MM.1S (cell line): Measurements from ENCODE around the gene IQCC.

ENCODE experiments used
- DNase-seq: peaks from one replicate; pipeline ENCODE4 v3.0.0-alpha.2; 2015
- H2AFZ ChIP-seq: fragments of 300-600 bp; sonication (generic); 2 replicates; pipeline ENCODE4 v1.6.0; 2016; ENCODE audit warnings: antibody characterized with exemption, low read length
- H3F3A ChIP-seq: fragments of 300-600 bp; sonication (generic); 2 replicates; pipeline ENCODE4 v1.6.1; 2016; ENCODE audit warnings: mild to moderate bottlenecking, antibody characterized with exemption, low read length, moderate library complexity, mixed read lengths; ENCODE audit not compliant: insufficient read depth
- H3K27ac ChIP-seq: fragments of 300-600 bp; sonication (generic); 2 replicates; pipeline ENCODE4 v1.5.1; 2016; ENCODE audit warnings: mild to moderate bottlenecking, low read length
- H3K27me3 ChIP-seq: fragments of 300-600 bp; sonication (generic); replicated peaks from 2 replicates; pipeline ENCODE4 v1.6.0; 2016; ENCODE audit warnings: low read length; ENCODE audit not compliant: insufficient read depth
- H3K36me3 ChIP-seq: fragments of 300-600 bp; sonication (generic); replicated peaks from 2 replicates; pipeline ENCODE4 v1.6.1; 2016; ENCODE audit warnings: mild to moderate bottlenecking, low read length, mixed read lengths; ENCODE audit not compliant: insufficient read depth
- H3K4me1 ChIP-seq: fragments of 300-600 bp; sonication (generic); 2 replicates; pipeline ENCODE4 v1.6.1; 2016; ENCODE audit warnings: low read length, mixed read lengths
- H3K4me2 ChIP-seq: fragments of 300-600 bp; sonication (generic); 2 replicates; pipeline ENCODE4 v1.6.0; 2016; ENCODE audit warnings: low read depth, low read length
- H3K4me3 ChIP-seq: fragments of 300-600 bp; sonication (generic); 2 replicates; pipeline ENCODE4 v1.5.1; 2016; ENCODE audit warnings: low read length, mixed read lengths
- H3K79me2 ChIP-seq: fragments of 300-600 bp; sonication (generic); 2 replicates; pipeline ENCODE4 v1.6.1; 2016; ENCODE audit warnings: mixed run types, low read length, mixed read lengths
- H3K9ac ChIP-seq: fragments of 300-600 bp; sonication (generic); 2 replicates; pipeline ENCODE4 v1.6.1; 2016; ENCODE audit warnings: low read length, mixed read lengths
- H3K9me2 ChIP-seq: fragments of 300-600 bp; sonication (generic); replicated peaks from 2 replicates; pipeline ENCODE4 v1.6.1; 2016; ENCODE audit warnings: mild to moderate bottlenecking, low read length, mixed read lengths; ENCODE audit not compliant: insufficient read depth
- H3K9me3 ChIP-seq: fragments of 300-600 bp; sonication (generic); replicated peaks from 2 replicates; pipeline ENCODE4 v1.6.1; 2016; ENCODE audit warnings: mild to moderate bottlenecking, low read length, mixed read lengths; ENCODE audit not compliant: insufficient read depth
- H4K20me1 ChIP-seq: fragments of 300-600 bp; sonication (generic); 2 replicates; pipeline ENCODE4 v1.6.1; 2016; ENCODE audit warnings: mild to moderate bottlenecking, low read length, moderate library complexity, mixed read lengths; ENCODE audit not compliant: insufficient read depth
- CTCF ChIP-seq: fragments of 300-600 bp; sonication (generic); IDR thresholded peaks from 2 replicates; pipeline ENCODE4 v1.5.1; 2016; ENCODE audit warnings: antibody characterized with exemption, low read length, mixed read lengths
- EZH2 ChIP-seq: fragments of 300-600 bp; sonication (generic); optimal IDR thresholded peaks from 2 replicates; pipeline ENCODE3; 2017; ENCODE audit warnings: low read depth, mild to moderate bottlenecking, antibody characterized with exemption, low read length, mixed read lengths
- EZH2phosphoT487 ChIP-seq: fragments of 300-600 bp; sonication (generic); IDR thresholded peaks from 2 replicates; pipeline ENCODE4 v1.6.1; 2018; ENCODE audit warnings: antibody characterized with exemption, low read length

IQCC gene

GRCh38 chr1:32224285-32224684, 18.8 kb downstream of the IQCC start:
- Histone ChIP-seq H3K36me3 (peaks cover 7% of the 10 kb centered on the region; the same call in 1 of the 2 replicates), H3K9me3 (no peaks in the 10 kb centered on the region), H3F3A (no peaks in the 10 kb centered on the region), H3K4me2 (no peak overlapping the region), H3K9ac (no peak overlapping the region), H2AFZ (no peak overlapping the region), H3K27ac (no peak overlapping the region), H3K4me1 (peaks cover 5% of the 10 kb centered on the region; the same call in 1 of the 2 replicates), H3K79me2 (peaks cover 39% of the 10 kb centered on the region), H3K27me3 (no peaks in the 10 kb centered on the region), H3K4me3 (no peak overlapping the region), H4K20me1 (no peaks in the 10 kb centered on the region), H3K9me2 (no peaks in the 10 kb centered on the region)
- no peak for DNase-seq
- no peak for TF ChIP-seq EZH2
- no peak for TF ChIP-seq CTCF

- no peak overlapping the region for H3K4me2 ChIP-seq
- no peaks in the 10 kb centered on the region for H3K9me2 ChIP-seq
- no peak overlapping the region for H3K9ac ChIP-seq
- H3F3A ChIP-seq, result no peaks in the 10 kb centered on the region
- no peak overlapping the region for H3K4me3 ChIP-seq
- H3K9me3 ChIP-seq, result no peaks in the 10 kb centered on the region
- peaks cover 14% of the 10 kb centered on the region for H3K79me2 ChIP-seq
- DNase-seq, result no peak
- no peaks in the 10 kb centered on the region for H4K20me1 ChIP-seq
- H3K27ac ChIP-seq, result no peak overlapping the region
- peaks cover 7% of the 10 kb centered on the region for H3K36me3 ChIP-seq
- no peak overlapping the region for H2AFZ ChIP-seq
- 0 out of 2 replicates have a peak, but pooled peaks cover 2% of the 10 kb centered on the region for H3K4me1 ChIP-seq
- no peaks in the 10 kb centered on the region for H3K27me3 ChIP-seq
- TF ChIP-seq CTCF, result no peak
- no peak for TF ChIP-seq EZH2
- TF ChIP-seq EZH2phosphoT487, result no peak
These were observed 23.3 kb downstream of the IQCC start for GRCh38 chr1:32228771-32229170.

- Histone ChIP-seq H3K4me3 (no peak overlapping the region), H3K36me3 (peaks cover 4% of the 10 kb centered on the region), H3K27me3 (no peaks in the 10 kb centered on the region), H3K9me2 (no peaks in the 10 kb centered on the region), H3K9ac (no peak overlapping the region), H3K4me2 (no peak overlapping the region), H3F3A (no peaks in the 10 kb centered on the region), H3K9me3 (no peaks in the 10 kb centered on the region), H4K20me1 (no peaks in the 10 kb centered on the region), H3K4me1 (no peaks in the 10 kb centered on the region), H3K27ac (no peak overlapping the region), H2AFZ (no peak overlapping the region), H3K79me2 (no peaks in the 10 kb centered on the region)
- TF ChIP-seq CTCF (no peak), EZH2 (no peak), EZH2phosphoT487 (no peak)
- DNase-seq, result no peak
These were observed 26.5 kb downstream of the IQCC start for GRCh38 chr1:32231843-32232432.
